ENCODE results near the gene CACNA1S.

DNA sequence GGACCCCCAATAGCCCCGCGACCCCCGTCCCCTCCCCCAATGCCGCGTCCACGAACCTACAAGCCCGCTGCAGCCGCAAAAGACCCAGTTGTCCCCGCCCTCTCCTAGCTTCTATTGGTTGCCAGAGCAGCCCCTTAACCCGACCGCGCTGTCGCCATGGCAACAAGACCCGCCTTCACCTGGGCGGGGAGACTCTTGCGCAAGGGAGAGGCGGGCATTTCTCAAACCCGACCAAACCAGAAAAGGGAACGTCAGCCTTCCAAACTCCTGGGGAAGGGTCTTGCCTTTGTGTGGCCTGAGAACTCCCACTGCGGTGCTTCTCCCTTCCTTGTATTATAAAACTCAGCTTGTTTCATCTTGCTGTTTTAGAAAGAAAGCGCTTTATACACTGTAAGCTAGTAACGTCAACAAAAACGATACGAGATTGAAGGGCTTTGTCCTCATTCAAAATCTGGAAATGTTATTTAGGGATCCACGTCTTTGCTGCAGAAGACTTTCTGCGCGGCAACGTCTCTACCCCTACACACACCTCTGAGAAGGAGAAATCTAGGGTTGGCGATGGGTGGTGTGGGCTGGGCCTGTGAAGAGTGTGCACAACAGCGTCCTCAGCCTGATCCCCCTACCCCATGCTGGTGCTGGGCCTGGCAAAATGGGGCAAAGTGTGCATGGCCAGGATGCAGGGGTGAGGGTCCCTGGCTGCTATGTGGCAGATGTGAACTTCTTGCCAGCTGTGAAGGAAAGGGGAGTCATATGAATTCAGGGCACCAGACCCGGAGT lies 42.4 kb upstream of the CACNA1S start, which contains the start of gene TMEM9:
- TF ChIP-seq POLR2A (IDR thresholded peaks at IDR 0.05; ENCODE audit: low read depth, low read length) (no peak), TAF1 (IDR thresholded peaks at IDR 0.05; ENCODE audit: borderline replicate concordance, low read depth, low read length) (no peak)

All from GM12892 (cell line).